HPDE6-E6E7 (cell line): ENCODE data around the gene KIF1A.

ENCODE experiments used
- DNase-seq: peaks from one replicate; pipeline ENCODE4 v3.0.0; 2011; ENCODE audit warnings: missing footprints; ENCODE audit errors: extremely low spot score

The KIF1A gene

GRCh38 chr2:240736281-240737250 is 83.5 kb downstream of the KIF1A start:
- no peak for DNase-seq

GRCh38 chr2:240735476-240735875 is 84.5 kb downstream of the KIF1A start:
- DNase-seq, result no peak

- DNase-seq, result no peak
Observed at GRCh38 chr2:240734756-240735155, 85.3 kb downstream of the KIF1A start.

- no peak for DNase-seq
Observed at GRCh38 chr2:240733803-240734495, 86.1 kb downstream of the KIF1A start.

GRCh38 chr2:240732911-240733622 is 87.0 kb downstream of the KIF1A start:
- no peak for DNase-seq

- no peak for DNase-seq
Observed at GRCh38 chr2:240732184-240732583, 87.8 kb downstream of the KIF1A start.

- no peak for DNase-seq
Observed at GRCh38 chr2:240731178-240731545, 88.9 kb downstream of the KIF1A start.

- no peak for DNase-seq
Observed at GRCh38 chr2:240730501-240731177, 89.4 kb downstream of the KIF1A start.

GRCh38 chr2:240728827-240729226 is 91.2 kb downstream of the KIF1A start:
- no peak for DNase-seq

- no peak for DNase-seq
Observed at GRCh38 chr2:240728361-240728760, 91.7 kb downstream of the KIF1A start.

GRCh38 chr2:240727913-240728312 is 92.1 kb downstream of the KIF1A start:
- no peak for DNase-seq

- DNase-seq, result no peak
Observed at GRCh38 chr2:240727439-240727838, 92.6 kb downstream of the KIF1A start.

- DNase-seq, result no peak
Observed at GRCh38 chr2:240726876-240727275, 93.1 kb downstream of the KIF1A start.

- no peak for DNase-seq
Observed at GRCh38 chr2:240725671-240726070, 94.3 kb downstream of the KIF1A start.

- DNase-seq, result no peak
Observed at GRCh38 chr2:240725266-240725665, 94.8 kb downstream of the KIF1A start.

GRCh38 chr2:240724431-240724830 is 95.6 kb downstream of the KIF1A start:
- no peak for DNase-seq

GRCh38 chr2:240723851-240724250 is 96.2 kb downstream of the KIF1A start:
- DNase-seq, result no peak

- no peak for DNase-seq
Observed at GRCh38 chr2:240722796-240723735, 97.0 kb downstream of the KIF1A start.

GRCh38 chr2:240722376-240722775 is 97.6 kb downstream of the KIF1A start:
- no peak for DNase-seq

GRCh38 chr2:240721596-240722180 is 98.3 kb downstream of the KIF1A start:
- no peak for DNase-seq
